Kidney epithelial cell (primary cell): Measurements from ENCODE around the gene MEF2B. TPM values are rescaled to one million over a fixed set of nuclear protein-coding genes. Genes with fewer than 3 reads are reported as not detected.

Source experiments
- DNase-seq: peaks from one replicate; pipeline ENCODE4 v3.0.0-alpha.2; 2010; ENCODE audit warnings: low read depth
- H3K27me3 ChIP-seq: 2 replicates; pipeline ENCODE4 v1.6.0; 2011; ENCODE audit warnings: low read length; ENCODE audit not compliant: control insufficient read depth, insufficient read depth
- H3K36me3 ChIP-seq: 2 replicates; pipeline ENCODE4 v1.5.1; 2011; ENCODE audit warnings: low read length; ENCODE audit not compliant: control insufficient read depth, insufficient read depth
- H3K4me3 ChIP-seq: 2 replicates; pipeline ENCODE4 v1.5.1; 2011; ENCODE audit warnings: low read depth, mild to moderate bottlenecking, control low read depth, low read length
- total RNA-seq: library from RNA; depleted of rRNA; stranded (reverse); fragments of >200 nt; gene quantifications from 2 replicates; pipeline ENCODE4 v1.2.3, GENCODE V29; 2015
- TF ChIP-seq, protein P1 (sequence below): IDR thresholded peaks from 2 replicates; pipeline ENCODE4 v1.5.1; 2011; ENCODE audit warnings: mild to moderate bottlenecking, moderate library complexity, low read length, control low read depth, inconsistent platforms; ENCODE audit not compliant: insufficient read depth, poor library complexity, severe bottlenecking

The MEF2B gene
- total RNA-seq, 1 donor from 2014 or later, result 0.13 TPM

DNA sequence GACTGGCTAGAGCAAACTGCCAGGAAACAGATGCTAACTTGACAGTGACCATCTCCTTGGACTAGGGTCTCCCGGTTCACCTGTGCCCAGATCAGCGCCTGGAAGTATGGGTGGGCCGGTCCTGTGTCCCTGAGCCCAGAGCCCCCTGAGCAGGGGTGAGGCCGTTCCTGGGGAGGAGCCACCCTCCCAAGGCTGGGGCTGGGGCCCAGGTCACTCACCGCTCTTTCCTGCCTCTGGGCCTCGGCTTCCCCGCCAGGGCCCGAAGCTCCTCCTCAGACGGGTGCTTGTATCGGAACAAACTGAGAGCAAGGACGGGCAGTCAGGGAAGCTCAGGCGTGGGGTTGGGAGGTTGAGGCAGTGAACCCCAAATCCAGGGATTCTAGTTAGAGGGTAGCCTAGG lies 37.2 kb downstream of the MEF2B start:
- Histone ChIP-seq H3K27me3 (no peaks in the 10 kb centered on the region), H3K36me3 (no peaks in the 10 kb centered on the region), H3K4me3 (no peak overlapping the region)
- TF ChIP-seq, protein P1, sequence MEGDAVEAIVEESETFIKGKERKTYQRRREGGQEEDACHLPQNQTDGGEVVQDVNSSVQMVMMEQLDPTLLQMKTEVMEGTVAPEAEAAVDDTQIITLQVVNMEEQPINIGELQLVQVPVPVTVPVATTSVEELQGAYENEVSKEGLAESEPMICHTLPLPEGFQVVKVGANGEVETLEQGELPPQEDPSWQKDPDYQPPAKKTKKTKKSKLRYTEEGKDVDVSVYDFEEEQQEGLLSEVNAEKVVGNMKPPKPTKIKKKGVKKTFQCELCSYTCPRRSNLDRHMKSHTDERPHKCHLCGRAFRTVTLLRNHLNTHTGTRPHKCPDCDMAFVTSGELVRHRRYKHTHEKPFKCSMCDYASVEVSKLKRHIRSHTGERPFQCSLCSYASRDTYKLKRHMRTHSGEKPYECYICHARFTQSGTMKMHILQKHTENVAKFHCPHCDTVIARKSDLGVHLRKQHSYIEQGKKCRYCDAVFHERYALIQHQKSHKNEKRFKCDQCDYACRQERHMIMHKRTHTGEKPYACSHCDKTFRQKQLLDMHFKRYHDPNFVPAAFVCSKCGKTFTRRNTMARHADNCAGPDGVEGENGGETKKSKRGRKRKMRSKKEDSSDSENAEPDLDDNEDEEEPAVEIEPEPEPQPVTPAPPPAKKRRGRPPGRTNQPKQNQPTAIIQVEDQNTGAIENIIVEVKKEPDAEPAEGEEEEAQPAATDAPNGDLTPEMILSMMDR, result no peak
- DNase-seq, result no peak

- TF ChIP-seq, protein P1, result no peak
- Histone ChIP-seq H3K36me3 (no peaks in the 10 kb centered on the region), H3K27me3 (no peaks in the 10 kb centered on the region), H3K4me3 (no peak overlapping the region)
- no peak for DNase-seq
Measured at GRCh38 chr19:19131989-19132388, 38.1 kb downstream of the MEF2B start.

GRCh38 chr19:19126102-19126501 lies 44.0 kb downstream of the MEF2B start:
- TF ChIP-seq, protein P1, result no peak
- H3K4me3 ChIP-seq, result no peak overlapping the region
- no peaks in the 10 kb centered on the region for H3K27me3 ChIP-seq
- H3K36me3 ChIP-seq, result no peaks in the 10 kb centered on the region
- DNase-seq, result no peak

DNA sequence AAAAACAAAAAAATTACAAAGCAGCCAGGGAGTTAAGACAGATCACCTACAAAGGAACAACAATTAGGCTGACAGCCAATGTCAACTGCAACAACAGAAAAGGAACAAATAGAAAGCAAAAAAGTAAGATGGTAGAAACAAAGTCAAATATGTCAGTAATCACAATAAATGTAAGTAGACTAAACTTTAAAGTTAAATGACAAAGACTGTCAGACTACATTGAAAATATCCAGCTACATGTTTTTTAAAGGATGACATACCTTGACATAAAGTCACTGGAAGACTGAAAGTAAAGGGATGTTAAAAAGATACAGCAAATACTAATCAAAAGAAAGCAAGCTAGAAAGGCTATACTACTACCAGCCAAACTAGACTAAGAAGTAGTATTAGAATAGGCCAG lies 46.7 kb downstream of the MEF2B start:
- no peak for DNase-seq
- no peaks in the 10 kb centered on the region for H3K36me3 ChIP-seq
- H3K27me3 ChIP-seq, result no peaks in the 10 kb centered on the region
- no peak overlapping the region for H3K4me3 ChIP-seq
- TF ChIP-seq, protein P1, result no peak

GRCh38 chr19:19122902-19123301 lies 47.2 kb downstream of the MEF2B start:
- no peak overlapping the region for H3K4me3 ChIP-seq
- DNase-seq, result no peak
- H3K36me3 ChIP-seq, result no peaks in the 10 kb centered on the region
- no peaks in the 10 kb centered on the region for H3K27me3 ChIP-seq
- TF ChIP-seq, protein P1, result no peak

DNA sequence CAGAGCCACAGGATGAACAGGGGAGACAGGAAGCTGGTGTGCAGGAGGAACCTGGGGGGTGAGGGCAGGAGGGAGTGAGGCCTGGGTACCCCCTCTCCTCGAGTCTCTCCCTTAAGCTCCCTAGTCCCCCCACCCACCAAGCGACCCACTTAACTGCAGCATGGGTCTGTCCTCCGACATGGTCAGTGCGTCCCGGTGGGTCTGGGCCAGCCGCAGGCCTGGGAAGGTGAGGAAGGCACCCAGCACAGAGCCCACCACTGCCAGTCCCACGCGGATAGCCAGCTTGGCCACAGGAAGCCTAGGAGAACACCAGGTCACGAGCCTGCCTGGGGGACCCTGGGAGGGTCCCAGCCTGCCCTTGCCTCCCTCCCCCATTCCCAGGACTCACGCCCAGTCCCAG lies 48.7 kb downstream of the MEF2B start:
- no peak for DNase-seq
- TF ChIP-seq, protein P1, result no peak

More for the DNA sequence above, 48.7 kb downstream of the MEF2B start:
- H3K4me3 ChIP-seq, result no peak overlapping the region
- H3K36me3 ChIP-seq, result no peaks in the 10 kb centered on the region
- H3K27me3 ChIP-seq, result no peaks in the 10 kb centered on the region
